Kidney (tissue), 14 donors: Measurements from ENCODE around the gene REEP6. TPM values are rescaled to one million over a fixed set of nuclear protein-coding genes. Genes with fewer than 3 reads are reported as not detected.

ENCODE experiments used
- DNase-seq, 5 donors: peaks; one replicate each; pipeline ENCODE4 v3.0.0-alpha.2; 2013 to 2020
- FAIRE-seq: peaks from 2 replicates; lab custom pipeline; 2012; peaks lifted over from hg19 to GRCh38; lab: Jason Lieb, UNC
- H3K27ac ChIP-seq, 2 donors: one replicate each; pipeline ENCODE4 v1.7.0; 2013; ENCODE audit warnings: low read depth in 2 of 2, low read length in 2 of 2, inconsistent platforms in 1 of 2
- H3K27me3 ChIP-seq: one replicate; pipeline ENCODE4 v1.7.1; 2013; ENCODE audit warnings: low read length, inconsistent platforms; ENCODE audit not compliant: control insufficient read depth, insufficient read depth
- H3K36me3 ChIP-seq, 3 donors: one replicate each; pipeline versions ENCODE4 v1.7.0 to v1.7.1; 2013; ENCODE audit warnings: low read length in 3 of 3, control low read depth in 1 of 3, inconsistent platforms in 1 of 3; ENCODE audit not compliant: insufficient read depth in 3 of 3, control insufficient read depth in 2 of 3
- H3K4me1 ChIP-seq, 3 donors: one replicate each; pipeline versions ENCODE4 v1.7.0 to v1.7.1; 2013; ENCODE audit warnings: low read length in 3 of 3, inconsistent platforms in 1 of 3, low read depth in 1 of 3; ENCODE audit not compliant: control insufficient read depth in 2 of 3, insufficient read depth in 2 of 3
- H3K4me3 ChIP-seq, 3 donors: one replicate each; pipeline versions ENCODE4 v1.7.0 to v1.8.1; 2013; ENCODE audit warnings: low read length in 3 of 3, control low read depth in 1 of 3, inconsistent platforms in 1 of 3
- H3K9ac ChIP-seq, 3 donors: one replicate each; pipeline versions ENCODE4 v1.7.0 to v1.7.1; 2013; ENCODE audit warnings: low read length in 3 of 3, control low read depth in 1 of 3, inconsistent platforms in 1 of 3
- H3K9me3 ChIP-seq, 3 donors: one replicate each; pipeline versions ENCODE4 v1.7.0 to v1.7.1; 2013; ENCODE audit warnings: low read length in 3 of 3, control low read depth in 1 of 3, inconsistent platforms in 1 of 3; ENCODE audit not compliant: control insufficient read depth in 2 of 3, insufficient read depth in 1 of 3
- intact Hi-C: fragments of 100-400 bp; cut with DNase I; formaldehyde crosslinking; loops from one replicate; pipeline ENCODE4 v1.11.1; 2022
- polyA plus RNA-seq: library from polyadenylated mRNA; stranded (reverse); fragments of 350-450 nt; fragmentation: Illumina TruSeq; extraction: RNeasy Lipid Tissue Mini Kit (QIAGEN cat#74804); gene quantifications from one replicate; pipeline ENCODE4 v1.2.3, GENCODE V29; 2014; ENCODE audit warnings: low read depth, low replicate concordance; ENCODE audit not compliant: insufficient read depth
- total RNA-seq: library from RNA; stranded (reverse); fragmentation: NEBNext Ultra II Directional; extraction: Animal tissue kit (Norgen Biotek cat#: 25700); gene quantifications from one replicate; pipeline ENCODE4 v1.2.1, GENCODE V29; 2021
- TF ChIP-seq, protein P1 (sequence below): IDR thresholded peaks from 3 replicates; pipeline ENCODE4 v1.5.1; 2012; ENCODE audit warnings: mild to moderate bottlenecking, moderate library complexity, borderline replicate concordance; ENCODE audit not compliant: insufficient read depth; ENCODE audit errors: extremely low read depth
- donor health status: control.
- donor health status: control.
- donor health status: control.
- donor health status: control.
- donor health status: control.
- donor health status: DM: yes; HTN: yes; CAD: no.
- donor health status: Normal renal cell carcinoma (clear cell type).

The REEP6 gene
- total and polyA plus RNA-seq, 2 donors from 2014 or later = 9.6 to 60.0 TPM

- DNase-seq (no peak), FAIRE-seq (no peak)
- Histone ChIP-seq H3K9me3 (no peaks in the 10 kb centered on the region), H3K27ac (no peak overlapping the region), H3K36me3 (no peaks in the 10 kb centered on the region), H3K27me3 (peaks cover 5% of the 10 kb centered on the region), H3K9ac (no peak overlapping the region), H3K4me3 (no peak overlapping the region), H3K4me1 (peaks cover 0 to 6% (median 0%) of the 10 kb centered on the region in 3 donors)
- intact Hi-C loops = no loop called here
- TF ChIP-seq, protein P1, sequence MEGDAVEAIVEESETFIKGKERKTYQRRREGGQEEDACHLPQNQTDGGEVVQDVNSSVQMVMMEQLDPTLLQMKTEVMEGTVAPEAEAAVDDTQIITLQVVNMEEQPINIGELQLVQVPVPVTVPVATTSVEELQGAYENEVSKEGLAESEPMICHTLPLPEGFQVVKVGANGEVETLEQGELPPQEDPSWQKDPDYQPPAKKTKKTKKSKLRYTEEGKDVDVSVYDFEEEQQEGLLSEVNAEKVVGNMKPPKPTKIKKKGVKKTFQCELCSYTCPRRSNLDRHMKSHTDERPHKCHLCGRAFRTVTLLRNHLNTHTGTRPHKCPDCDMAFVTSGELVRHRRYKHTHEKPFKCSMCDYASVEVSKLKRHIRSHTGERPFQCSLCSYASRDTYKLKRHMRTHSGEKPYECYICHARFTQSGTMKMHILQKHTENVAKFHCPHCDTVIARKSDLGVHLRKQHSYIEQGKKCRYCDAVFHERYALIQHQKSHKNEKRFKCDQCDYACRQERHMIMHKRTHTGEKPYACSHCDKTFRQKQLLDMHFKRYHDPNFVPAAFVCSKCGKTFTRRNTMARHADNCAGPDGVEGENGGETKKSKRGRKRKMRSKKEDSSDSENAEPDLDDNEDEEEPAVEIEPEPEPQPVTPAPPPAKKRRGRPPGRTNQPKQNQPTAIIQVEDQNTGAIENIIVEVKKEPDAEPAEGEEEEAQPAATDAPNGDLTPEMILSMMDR = no peak
Measured at GRCh38 chr19:1510442-1510806, 19.4 kb downstream of the REEP6 start.

DNA sequence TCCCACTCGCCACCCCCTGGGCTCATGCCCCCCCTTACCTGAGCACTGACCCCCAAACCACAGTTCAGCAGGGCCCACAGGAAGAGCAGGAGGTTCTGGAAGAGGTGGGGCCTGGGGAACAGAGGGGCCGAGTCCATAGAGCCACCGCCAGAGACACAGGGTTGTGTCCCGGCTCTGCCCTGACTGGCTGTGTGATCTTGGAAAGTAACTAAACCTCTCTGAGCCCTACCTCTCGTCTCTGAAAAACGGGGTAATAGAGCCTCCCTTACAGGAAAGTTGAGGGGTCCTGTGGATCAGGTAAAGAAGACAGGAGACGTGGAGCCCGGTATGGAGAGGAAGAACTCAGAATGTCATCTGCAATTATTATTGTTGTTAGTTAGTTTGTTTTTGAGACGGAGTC is 19.8 kb downstream of the REEP6 start:
- DNase-seq = no peak
- Histone ChIP-seq H3K4me1 (peaks cover 0 to 6% (median 0%) of the 10 kb centered on the region in 3 donors), H3K27ac (no peak overlapping the region), H3K27me3 (peaks cover 2% of the 10 kb centered on the region), H3K4me3 (no peak overlapping the region), H3K36me3 (no peaks in the 10 kb centered on the region), H3K9ac (no peak overlapping the region), H3K9me3 (no peaks in the 10 kb centered on the region)
- intact Hi-C loops = no loop called here
- TF ChIP-seq, protein P1 = no peak
- FAIRE-seq = no peak

GRCh38 chr19:1511318-1512317 is 20.6 kb downstream of the REEP6 start:
- FAIRE-seq = no peak
- Histone ChIP-seq H3K4me3 (no peak overlapping the region), H3K27me3 (peaks cover 2% of the 10 kb centered on the region), H3K4me1 (peaks cover 0 to 6% (median 0%) of the 10 kb centered on the region in 3 donors), H3K9me3 (no peaks in the 10 kb centered on the region), H3K9ac (no peak overlapping the region), H3K27ac (no peak overlapping the region), H3K36me3 (no peaks in the 10 kb centered on the region)
- TF ChIP-seq, protein P1 = no peak
- intact Hi-C loops = no loop called here
- no peak for DNase-seq
